SK-N-SH (cell line): ENCODE data around the gene ERI3. TPM values are rescaled to one million over a fixed set of nuclear protein-coding genes. Genes with fewer than 3 reads are reported as not detected.

Experiments used
- CTCF ChIA-PET: fragments of 300-600, 350-600 bp; formaldehyde crosslinking; extraction: SDS; loops from one replicate; lab custom pipeline; 2021; lab: Yijun Ruan, JAX
- POLR2A ChIA-PET: fragments of 350-600 bp; sonication (Branson Sonifier 250); formaldehyde crosslinking; extraction: SDS; loops from one replicate; lab custom pipeline; 2020; ENCODE audit warnings: antibody characterized with exemption, inconsistent platforms; lab: Yijun Ruan, JAX
- DNase-seq: peaks from one replicate; pipeline ENCODE4 v3.0.0; 2012
- H2AFZ ChIP-seq: fragments of 200-600 bp; sonication (generic); 2 replicates; pipeline ENCODE4 v1.8.1; 2016; ENCODE audit warnings: antibody characterized with exemption, mild to moderate bottlenecking, low read depth
- H3F3A ChIP-seq: fragments of 200-600 bp; sonication (generic); replicated peaks from 2 replicates; pipeline ENCODE3; 2016; ENCODE audit warnings: antibody characterized with exemption, mild to moderate bottlenecking; ENCODE audit not compliant: insufficient read depth
- H3K27ac ChIP-seq, 2 experiments: fragments of 200-500 bp in 1 of 2; fragments of 200-600 bp in 1 of 2; sonication (Bioruptor generic) in 1 of 2; sonication (generic), shearing (Covaris generic) in 1 of 2; 2 replicates each; pipeline versions ENCODE4 v1.5.1 to v1.6.1; 2014 to 2016; ENCODE audit warnings: low read depth in 2 of 2, inconsistent platforms in 1 of 2, low read length in 1 of 2, mild to moderate bottlenecking in 1 of 2, mixed read lengths in 1 of 2
- H3K27me3 ChIP-seq: fragments of 200-600 bp; sonication (generic), shearing (Covaris generic); 2 replicates; pipeline ENCODE4 v1.6.1; 2016; ENCODE audit warnings: mixed run types; ENCODE audit not compliant: insufficient read depth
- H3K36me3 ChIP-seq, 2 experiments: fragments of 200-500 bp in 1 of 2; fragments of 200-600 bp in 1 of 2; sonication (Bioruptor generic) in 1 of 2; sonication (generic) in 1 of 2; replicated peaks in 1 of 2; 2 replicates each; pipeline versions ENCODE3 to v1.5.1; 2014 to 2016; ENCODE audit warnings: low read length in 1 of 2, mild to moderate bottlenecking in 1 of 2; ENCODE audit not compliant: insufficient read depth in 2 of 2, control insufficient read depth in 1 of 2
- H3K4me1 ChIP-seq, 2 experiments: fragments of 200-500 bp in 1 of 2; fragments of 200-600 bp in 1 of 2; sonication (Bioruptor generic) in 1 of 2; sonication (generic), shearing (Covaris generic) in 1 of 2; 2 replicates each; pipeline versions ENCODE4 v1.5.1 to v1.6.1; 2014 to 2016; ENCODE audit warnings: low read depth in 1 of 2, low read length in 1 of 2, mixed run types in 1 of 2; ENCODE audit not compliant: insufficient read depth in 2 of 2, control insufficient read depth in 1 of 2
- H3K4me2 ChIP-seq: fragments of 200-600 bp; sonication (generic), shearing (Covaris generic); 2 replicates; pipeline ENCODE4 v1.6.1; 2017; ENCODE audit warnings: mixed run types
- H3K4me3 ChIP-seq, 2 experiments: fragments of 200-500 bp in 1 of 2; fragments of 200-600 bp in 1 of 2; sonication (Bioruptor generic) in 1 of 2; sonication (generic), shearing (Covaris generic) in 1 of 2; 2 replicates each; pipeline versions ENCODE4 v1.5.1 to v1.8.1; 2014 to 2016; ENCODE audit warnings: low read depth in 2 of 2, inconsistent platforms in 1 of 2, low read length in 1 of 2, mild to moderate bottlenecking in 1 of 2, mixed read lengths in 1 of 2, moderate library complexity in 1 of 2
- H3K79me2 ChIP-seq: fragments of 200-600 bp; sonication (generic); 2 replicates; pipeline ENCODE4 v1.8.1; 2017; ENCODE audit warnings: mild to moderate bottlenecking; ENCODE audit not compliant: insufficient read depth
- H3K9ac ChIP-seq: fragments of 200-600 bp; sonication (generic); 2 replicates; pipeline ENCODE4 v1.6.1; 2017; ENCODE audit warnings: mixed run types
- H3K9me2 ChIP-seq: fragments of 200-600 bp; sonication (generic); 2 replicates; pipeline ENCODE4 v1.6.1; 2017; ENCODE audit warnings: mixed run types
- H3K9me3 ChIP-seq: fragments of 200-600 bp; sonication (generic); 2 replicates; pipeline ENCODE4 v1.6.1; 2017; ENCODE audit warnings: mixed run types, mild to moderate bottlenecking, moderate library complexity
- H4K20me1 ChIP-seq: fragments of 200-600 bp; sonication (generic); 2 replicates; pipeline ENCODE4 v1.6.1; 2017; ENCODE audit warnings: mild to moderate bottlenecking, mixed run types; ENCODE audit not compliant: insufficient read depth
- CHD2 ChIP-seq: fragments of 150-350 bp; IDR thresholded peaks from 2 replicates; pipeline ENCODE4 v1.6.1; 2018; ENCODE audit warnings: low read length; ENCODE audit not compliant: partially characterized antibody
- FOSL2 ChIP-seq: IDR thresholded peaks from 2 replicates; pipeline ENCODE4 v1.4.0; 2012; ENCODE audit warnings: low read depth, mild to moderate bottlenecking, moderate library complexity, borderline replicate concordance
- FOXJ3 ChIP-seq: sonication (generic); formaldehyde crosslinking; IDR thresholded peaks from 2 replicates; pipeline ENCODE4 v1.5.1; 2020; ENCODE audit warnings: mild to moderate bottlenecking, missing genetic modification reagents
- GATA2 ChIP-seq: sonication (generic); formaldehyde crosslinking; IDR thresholded peaks from 2 replicates; pipeline ENCODE4 v1.5.0; 2020; ENCODE audit warnings: mild to moderate bottlenecking, missing genetic modification reagents
- MXI1 ChIP-seq: IDR thresholded peaks from 2 replicates; pipeline ENCODE4 v1.6.1; 2012; ENCODE audit warnings: mild to moderate bottlenecking, low read depth, low read length, improper control_type of control experiment
- NRF1 ChIP-seq: IDR thresholded peaks from 2 replicates; pipeline ENCODE4 v1.6.1; 2012; ENCODE audit warnings: low read depth, mild to moderate bottlenecking, low read length
- POLR2AphosphoS5 ChIP-seq: IDR thresholded peaks from 2 replicates; pipeline ENCODE4 v1.6.1; 2012; ENCODE audit warnings: low read depth, low read length
- YY1 ChIP-seq: IDR thresholded peaks from 2 replicates; pipeline ENCODE4 v1.4.0; 2012; ENCODE audit warnings: low read depth, mild to moderate bottlenecking
- WGBS: methylation state at CpG from one replicate; pipeline ENCODE4 v1.1.6; 2017; ENCODE audit warnings: low lambda C conversion rate; 5-methylcytosine and 5-hydroxymethylcytosine counted together
- polyA plus RNA-seq, 3 experiments: library from polyadenylated mRNA; depleted of rRNA; stranded (reverse); fragments of >200 nt; gene quantifications; 2 replicates each; pipeline ENCODE4 v1.2.3, GENCODE V29; 2012
- TF ChIP-seq, protein P1 (sequence below): IDR thresholded peaks from 2 replicates; pipeline ENCODE4 v1.6.1; 2012; ENCODE audit warnings: mild to moderate bottlenecking, low read depth, low read length, moderate library complexity
- TF ChIP-seq, protein P2 (sequence below): IDR thresholded peaks from 2 replicates; pipeline ENCODE4 v1.4.0; 2012; ENCODE audit warnings: low read depth, borderline replicate concordance

ERI3 gene
- polyA plus RNA-seq, 1 of the 3 experiments (the other 2 are of a cell fraction) = 60.7 TPM

- H3K9ac ChIP-seq = no peak overlapping the region
- peaks cover 0 to 17% of the 10 kb centered on the region in 2 experiments for H3K36me3 ChIP-seq
- no peaks in the 10 kb centered on the region for H3F3A ChIP-seq
- no peak overlapping the region for H2AFZ ChIP-seq
- peaks cover 0 to 7% of the 10 kb centered on the region in 2 experiments; a peak in 1 of 4 replicates for H3K4me1 ChIP-seq
- TF ChIP-seq FOXJ3 (CRISPR knock-in tag) (no peak), GATA2 (CRISPR knock-in tag) (no peak), POLR2AphosphoS5 (no peak)
- H3K4me3 ChIP-seq = no peak overlapping the region
- no peak overlapping the region for H3K4me2 ChIP-seq
- ChIA-PET POLR2A (no interaction called here), CTCF (interaction anchor here (1.2 to 2.2 kb wide), 3 partner anchors 9 to 34 kb away, joined by 3 to 9 read pairs (median 6); no protein-coding TSS in a partner anchor)
- no peaks in the 10 kb centered on the region for H3K27me3 ChIP-seq
- no peaks in the 10 kb centered on the region for H3K79me2 ChIP-seq
- 83% methylated on average over 1 of the region's 1 CpG for whole genome bisulfite sequencing
- no peaks in the 10 kb centered on the region for H4K20me1 ChIP-seq
- no peaks in the 10 kb centered on the region for H3K9me2 ChIP-seq
- H3K9me3 ChIP-seq = no peaks in the 10 kb centered on the region
- no peak for DNase-seq
- no peak overlapping the region for H3K27ac ChIP-seq
These were observed 103.6 kb downstream of the ERI3 start for GRCh38 chr1:44251486-44251885.

- no peak for DNase-seq
- Histone ChIP-seq H3K79me2 (no peaks in the 10 kb centered on the region), H4K20me1 (no peaks in the 10 kb centered on the region), H3K4me3 (no peak overlapping the region), H3K36me3 (peaks cover 0 to 10% of the 10 kb centered on the region in 2 experiments), H3K4me1 (peaks cover 0 to 5% of the 10 kb centered on the region in 2 experiments; a peak in 1 of 4 replicates), H3K9me3 (no peaks in the 10 kb centered on the region), H3K27ac (no peak overlapping the region), H3K9me2 (no peaks in the 10 kb centered on the region), H3F3A (no peaks in the 10 kb centered on the region), H3K27me3 (no peaks in the 10 kb centered on the region), H2AFZ (no peak overlapping the region), H3K9ac (no peak overlapping the region), H3K4me2 (no peak overlapping the region)
- WGBS = 92% methylated on average over 28 of the region's 33 CpGs
- ChIA-PET CTCF (interaction anchor here (1.5 to 4.9 kb wide), 3 partner anchors 18 to 69 kb away, joined by 3 to 20 read pairs (median 4); no protein-coding TSS in a partner anchor), POLR2A (no interaction called here)
- TF ChIP-seq NRF1 (no peak), FOSL2 (no peak), MXI1 (no peak), YY1 (no peak), CHD2 (no peak), POLR2AphosphoS5 (no peak)
- TF ChIP-seq, protein P1, sequence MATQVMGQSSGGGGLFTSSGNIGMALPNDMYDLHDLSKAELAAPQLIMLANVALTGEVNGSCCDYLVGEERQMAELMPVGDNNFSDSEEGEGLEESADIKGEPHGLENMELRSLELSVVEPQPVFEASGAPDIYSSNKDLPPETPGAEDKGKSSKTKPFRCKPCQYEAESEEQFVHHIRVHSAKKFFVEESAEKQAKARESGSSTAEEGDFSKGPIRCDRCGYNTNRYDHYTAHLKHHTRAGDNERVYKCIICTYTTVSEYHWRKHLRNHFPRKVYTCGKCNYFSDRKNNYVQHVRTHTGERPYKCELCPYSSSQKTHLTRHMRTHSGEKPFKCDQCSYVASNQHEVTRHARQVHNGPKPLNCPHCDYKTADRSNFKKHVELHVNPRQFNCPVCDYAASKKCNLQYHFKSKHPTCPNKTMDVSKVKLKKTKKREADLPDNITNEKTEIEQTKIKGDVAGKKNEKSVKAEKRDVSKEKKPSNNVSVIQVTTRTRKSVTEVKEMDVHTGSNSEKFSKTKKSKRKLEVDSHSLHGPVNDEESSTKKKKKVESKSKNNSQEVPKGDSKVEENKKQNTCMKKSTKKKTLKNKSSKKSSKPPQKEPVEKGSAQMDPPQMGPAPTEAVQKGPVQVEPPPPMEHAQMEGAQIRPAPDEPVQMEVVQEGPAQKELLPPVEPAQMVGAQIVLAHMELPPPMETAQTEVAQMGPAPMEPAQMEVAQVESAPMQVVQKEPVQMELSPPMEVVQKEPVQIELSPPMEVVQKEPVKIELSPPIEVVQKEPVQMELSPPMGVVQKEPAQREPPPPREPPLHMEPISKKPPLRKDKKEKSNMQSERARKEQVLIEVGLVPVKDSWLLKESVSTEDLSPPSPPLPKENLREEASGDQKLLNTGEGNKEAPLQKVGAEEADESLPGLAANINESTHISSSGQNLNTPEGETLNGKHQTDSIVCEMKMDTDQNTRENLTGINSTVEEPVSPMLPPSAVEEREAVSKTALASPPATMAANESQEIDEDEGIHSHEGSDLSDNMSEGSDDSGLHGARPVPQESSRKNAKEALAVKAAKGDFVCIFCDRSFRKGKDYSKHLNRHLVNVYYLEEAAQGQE = no peak
- TF ChIP-seq, protein P2, sequence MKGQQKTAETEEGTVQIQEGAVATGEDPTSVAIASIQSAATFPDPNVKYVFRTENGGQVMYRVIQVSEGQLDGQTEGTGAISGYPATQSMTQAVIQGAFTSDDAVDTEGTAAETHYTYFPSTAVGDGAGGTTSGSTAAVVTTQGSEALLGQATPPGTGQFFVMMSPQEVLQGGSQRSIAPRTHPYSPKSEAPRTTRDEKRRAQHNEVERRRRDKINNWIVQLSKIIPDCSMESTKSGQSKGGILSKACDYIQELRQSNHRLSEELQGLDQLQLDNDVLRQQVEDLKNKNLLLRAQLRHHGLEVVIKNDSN = no peak
These were observed 104.8 kb downstream of the ERI3 start for GRCh38 chr1:44250068-44250781.
